Skin epidermis (tissue), 12 donors: ENCODE results near the gene EYS.

Experiments
- H3K27ac ChIP-seq, 21 experiments: fragments of 200-600 bp; sonication (generic) in 11 of 21; one replicate each; pipeline ENCODE4 v1.5.0; 2020; ENCODE audit warnings: mild to moderate bottlenecking in 3 of 21, inconsistent platforms in 2 of 21, moderate library complexity in 2 of 21
- H3K4me3 ChIP-seq, 7 experiments: fragments of 200-600 bp; sonication (generic) in 2 of 7; one replicate each; pipeline ENCODE4 v1.5.0; 2020; ENCODE audit warnings: inconsistent platforms in 2 of 7, mild to moderate bottlenecking in 2 of 7, moderate library complexity in 1 of 7

The EYS gene

DNA sequence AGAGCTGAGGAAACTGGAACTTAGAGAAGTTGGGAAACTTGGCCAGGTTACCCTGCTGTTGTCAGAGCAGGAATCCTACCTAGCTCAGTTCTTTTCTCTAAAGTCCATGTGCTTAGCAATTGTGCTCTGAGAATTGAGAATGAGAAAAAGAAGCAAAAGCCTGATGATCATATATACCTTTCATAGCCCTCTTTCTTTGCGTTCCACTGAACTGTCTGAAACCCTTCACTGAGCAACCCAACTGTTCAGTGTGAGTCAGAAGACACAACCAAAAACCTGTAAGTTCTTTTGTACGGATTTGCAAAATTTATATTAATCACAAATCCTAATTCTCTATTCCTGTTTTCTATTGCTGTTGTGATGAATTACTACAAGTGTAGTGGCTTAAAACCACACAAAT is 1990.9 kb downstream of the EYS start:
- no peak overlapping the region for H3K27ac ChIP-seq
- no peak overlapping the region for H3K4me3 ChIP-seq

DNA sequence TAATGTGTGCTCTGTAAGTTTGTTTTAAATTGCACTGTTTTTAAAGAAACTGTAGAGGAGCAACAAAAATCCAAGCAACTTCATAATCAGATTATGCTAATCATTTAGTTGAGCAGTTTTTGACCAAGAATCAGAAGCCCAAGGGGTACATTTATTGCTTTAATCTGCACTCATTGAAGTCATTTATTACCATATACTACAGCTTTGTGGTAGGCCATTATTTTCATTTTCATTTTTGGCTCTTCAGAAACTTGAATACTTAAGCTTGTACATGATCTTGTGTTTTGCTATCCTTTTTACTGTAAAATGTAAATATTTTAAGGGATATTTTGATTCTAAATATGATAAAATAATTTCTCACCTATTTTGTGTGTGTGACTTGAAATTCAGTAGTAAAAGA is 1992.9 kb downstream of the EYS start:
- H3K4me3 ChIP-seq, result no peak overlapping the region
- H3K27ac ChIP-seq, result no peak overlapping the region

DNA sequence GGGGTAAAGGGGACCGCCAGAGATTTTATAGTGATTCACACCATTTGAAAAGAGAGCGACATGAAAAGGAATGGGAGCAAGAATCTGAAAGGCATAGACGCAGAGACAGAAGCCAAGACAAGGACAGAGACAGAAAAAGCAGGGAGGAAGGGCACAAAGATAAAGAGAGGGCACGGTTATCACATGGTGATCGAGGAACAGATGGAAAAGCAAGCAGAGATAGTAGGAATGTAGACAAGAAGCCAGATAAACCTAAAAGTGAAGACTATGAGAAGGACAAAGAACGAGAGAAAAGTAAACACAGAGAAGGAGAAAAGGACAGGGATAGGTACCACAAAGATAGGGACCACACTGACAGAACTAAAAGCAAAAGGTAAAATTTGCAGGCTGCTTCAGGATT is 1993.7 kb downstream of the EYS start:
- H3K27ac ChIP-seq, result no peak overlapping the region
- no peak overlapping the region for H3K4me3 ChIP-seq

DNA sequence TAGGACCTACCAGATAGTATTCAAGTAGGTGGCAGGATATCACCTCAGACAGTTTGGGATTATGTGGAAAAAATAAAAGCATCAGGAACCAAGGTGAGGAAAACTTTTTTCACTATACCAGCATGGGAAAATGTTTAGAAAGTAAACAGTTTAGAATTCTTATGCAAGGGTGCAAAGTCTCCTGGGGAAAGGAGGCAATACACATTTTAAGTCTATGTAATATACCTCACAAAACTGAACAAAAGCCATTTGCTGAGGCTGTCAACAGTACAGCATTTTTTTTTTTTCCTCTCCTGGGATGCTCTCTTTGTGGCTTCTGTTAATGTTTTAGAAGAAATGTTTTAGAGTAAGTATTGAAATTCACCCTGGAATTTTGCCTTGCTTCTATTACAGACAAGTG is 1997.9 kb downstream of the EYS start:
- H3K27ac ChIP-seq, result no peak overlapping the region

DNA sequence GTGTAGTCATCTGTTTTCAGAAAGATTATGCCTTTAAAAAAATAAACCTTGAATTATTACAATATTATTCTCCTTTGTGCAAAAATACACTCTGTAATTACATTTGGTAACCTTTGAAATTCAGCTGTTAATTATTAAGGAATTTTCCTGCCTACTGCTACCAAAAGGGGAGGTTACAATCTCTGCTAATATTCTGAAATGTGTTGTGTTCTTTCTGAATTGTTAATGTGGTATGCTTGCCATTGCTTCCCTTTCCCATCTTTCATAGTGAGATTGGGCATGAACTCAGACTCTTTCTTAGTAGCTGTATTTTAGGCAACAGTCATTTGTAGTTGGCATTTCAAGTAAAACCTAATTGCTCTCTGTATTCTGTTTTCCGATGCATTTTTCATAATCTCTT is 1998.4 kb downstream of the EYS start:
- no peak overlapping the region for H3K27ac ChIP-seq
- no peak overlapping the region for H3K4me3 ChIP-seq

More for the DNA sequence above, 1997.9 kb downstream of the EYS start:
- no peak overlapping the region for H3K4me3 ChIP-seq

DNA sequence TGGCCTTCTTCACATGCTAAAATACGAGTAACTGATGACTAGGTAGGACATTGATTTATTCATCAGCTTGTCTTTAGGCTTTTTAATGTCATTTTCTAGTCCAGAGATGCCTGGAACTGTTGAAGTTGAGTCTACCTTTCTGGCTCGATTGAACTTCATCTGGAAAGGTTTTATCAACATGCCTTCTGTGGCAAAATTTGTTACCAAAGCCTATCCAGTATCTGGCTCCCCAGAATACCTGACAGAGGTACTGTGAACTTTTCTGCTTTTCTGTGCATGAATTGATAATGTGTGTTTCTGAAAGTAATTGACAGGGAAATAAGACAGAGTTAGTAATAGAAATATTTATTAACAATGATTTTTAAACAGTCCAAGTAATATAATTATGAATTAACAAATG is 2000.4 kb downstream of the EYS start:
- no peak overlapping the region for H3K4me3 ChIP-seq
- no peak overlapping the region for H3K27ac ChIP-seq

DNA sequence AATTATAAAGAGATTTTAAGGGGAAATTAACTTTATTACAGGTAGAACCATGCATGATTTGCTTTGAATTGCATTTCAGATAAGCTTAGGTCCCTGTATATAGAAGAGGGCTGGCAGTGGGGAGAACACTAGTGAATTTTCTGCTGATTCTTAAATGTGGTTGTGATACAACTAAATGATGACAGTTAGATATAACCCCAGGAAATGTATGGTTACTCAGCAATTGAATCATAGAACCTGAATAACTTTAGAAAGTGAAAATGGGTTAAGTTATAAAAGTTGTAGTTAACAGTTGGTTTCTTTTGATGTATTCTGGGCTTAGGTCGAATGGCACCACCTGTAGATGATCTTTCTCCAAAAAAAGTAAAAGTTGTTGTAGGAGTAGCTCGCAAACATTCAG is 2001.3 kb downstream of the EYS start:
- no peak overlapping the region for H3K27ac ChIP-seq
- H3K4me3 ChIP-seq, result no peak overlapping the region

DNA sequence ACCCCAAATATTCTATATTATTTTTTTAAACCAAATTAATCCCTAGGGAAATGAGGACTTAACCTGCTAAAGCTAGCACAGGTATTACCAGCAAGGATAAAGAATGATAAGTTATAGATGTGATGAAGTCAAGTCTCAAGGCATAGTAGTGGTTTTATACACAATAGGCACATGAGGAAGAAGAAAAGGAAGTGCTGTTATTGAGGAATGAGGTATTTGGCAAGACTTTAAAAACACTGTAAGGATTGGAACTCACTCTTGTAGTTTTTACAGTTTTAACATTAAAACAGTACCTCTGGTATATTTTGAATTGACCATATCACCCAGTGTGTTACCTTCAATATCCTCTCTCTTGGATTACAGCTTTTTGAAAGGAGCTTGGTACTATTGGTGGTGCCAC is 2016.8 kb downstream of the EYS start:
- no peak overlapping the region for H3K27ac ChIP-seq
- H3K4me3 ChIP-seq, result no peak overlapping the region

DNA sequence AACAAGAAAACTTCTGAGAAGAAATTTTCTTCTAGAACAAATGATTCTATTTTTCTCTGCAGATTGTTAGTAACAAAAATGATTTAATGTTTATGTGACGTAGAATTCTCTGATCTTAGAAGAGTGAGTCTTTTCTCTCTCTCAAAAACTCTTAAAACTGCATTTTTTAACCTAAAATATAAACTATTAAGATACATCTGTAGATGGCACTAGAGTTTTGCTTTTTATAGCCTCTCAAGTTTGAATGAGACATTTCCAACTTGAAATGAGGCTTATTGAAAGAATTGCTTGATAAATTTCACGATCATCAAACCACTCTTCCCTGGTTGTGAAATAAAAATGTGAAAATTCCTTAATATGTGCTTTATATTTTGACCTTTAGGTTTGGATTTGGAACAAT is 2017.6 kb downstream of the EYS start:
- H3K4me3 ChIP-seq, result no peak overlapping the region
- H3K27ac ChIP-seq, result no peak overlapping the region

DNA sequence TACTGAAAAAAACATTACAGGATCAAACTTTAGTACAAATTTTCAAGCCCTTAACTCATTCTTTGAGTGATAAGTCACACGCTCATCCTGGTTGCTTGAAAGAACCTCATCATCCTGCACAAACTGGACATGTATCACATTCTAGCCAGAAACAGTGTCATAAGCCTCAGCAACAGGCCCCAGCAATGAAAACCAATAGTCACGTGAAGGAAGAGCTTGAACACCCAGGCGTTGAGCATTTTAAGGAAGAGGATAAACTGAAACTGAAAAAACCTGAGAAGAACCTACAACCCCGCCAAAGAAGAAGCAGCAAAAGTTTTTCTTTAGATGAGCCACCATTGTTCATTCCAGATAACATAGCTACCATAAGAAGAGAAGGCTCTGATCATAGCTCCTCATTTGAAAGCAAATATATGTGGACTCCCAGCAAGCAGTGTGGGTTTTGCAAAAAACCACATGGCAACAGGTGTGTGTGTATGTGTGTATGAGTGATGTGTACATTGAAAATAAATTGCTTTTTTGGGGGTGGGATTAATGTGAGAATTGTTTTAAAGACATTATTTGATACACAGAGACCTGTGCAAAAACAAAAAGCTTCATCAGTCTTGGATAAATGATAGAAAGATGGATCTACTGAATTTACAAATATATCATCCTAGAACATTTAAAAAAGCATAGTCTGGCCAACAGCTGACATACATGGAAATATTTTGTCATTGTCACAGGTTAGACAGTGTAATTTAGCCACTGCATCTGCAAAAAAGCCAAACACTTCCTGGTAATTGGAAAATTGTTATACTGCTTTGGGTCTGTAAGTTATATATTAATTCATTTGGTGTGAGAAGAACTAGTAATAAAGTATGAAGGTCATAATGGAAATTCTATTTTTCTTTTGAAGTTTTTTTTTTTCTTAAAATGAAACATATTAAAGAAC is 2021.3 kb downstream of the EYS start:
- Histone ChIP-seq H3K4me3 (no peak overlapping the region), H3K27ac (no peak overlapping the region)

DNA sequence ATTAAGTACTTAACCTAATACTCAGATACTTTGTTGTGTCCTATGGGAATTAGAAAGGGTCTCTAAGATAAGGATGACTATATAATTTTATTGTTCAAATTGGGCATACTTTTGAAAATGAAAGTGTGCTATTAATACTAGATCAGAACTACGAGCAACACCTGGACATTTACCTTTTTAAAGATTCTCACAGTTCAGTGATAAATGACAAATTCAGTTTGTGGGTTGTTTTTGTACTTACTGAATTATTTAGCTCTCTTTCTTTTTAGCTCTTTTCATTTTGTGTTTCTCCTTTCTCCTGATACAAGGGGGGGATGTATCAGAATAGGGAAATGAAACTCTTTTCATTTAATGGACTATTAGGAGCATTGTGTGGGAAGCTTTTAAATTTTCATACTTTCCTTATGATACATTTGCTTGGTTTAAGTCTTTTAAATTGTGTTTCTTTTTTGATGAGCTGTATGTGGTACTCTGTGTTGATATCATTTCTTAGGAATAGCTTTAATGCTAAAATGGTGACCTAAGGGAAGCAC is 2023.9 kb downstream of the EYS start:
- Histone ChIP-seq H3K4me3 (no peak overlapping the region), H3K27ac (no peak overlapping the region)

DNA sequence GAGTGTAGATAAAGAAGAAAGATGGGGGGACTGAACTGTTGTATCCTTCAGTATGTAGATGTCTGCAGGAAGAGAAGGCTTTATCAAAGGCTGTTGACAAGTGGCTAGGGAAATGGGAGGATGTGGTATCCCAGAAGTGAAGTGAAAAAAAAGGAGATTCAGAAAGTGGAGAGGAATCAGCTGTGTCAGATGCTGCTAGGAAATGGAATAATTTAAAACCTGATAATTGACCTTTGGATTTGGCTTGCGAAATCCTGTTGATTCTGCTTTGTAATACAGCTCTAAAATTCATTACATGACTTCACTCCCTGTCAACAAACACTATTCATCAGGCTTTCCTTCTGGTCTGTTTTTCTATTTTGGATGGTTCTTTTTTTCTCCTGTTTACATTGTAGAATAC is 2029.7 kb downstream of the EYS start:
- no peak overlapping the region for H3K27ac ChIP-seq

DNA sequence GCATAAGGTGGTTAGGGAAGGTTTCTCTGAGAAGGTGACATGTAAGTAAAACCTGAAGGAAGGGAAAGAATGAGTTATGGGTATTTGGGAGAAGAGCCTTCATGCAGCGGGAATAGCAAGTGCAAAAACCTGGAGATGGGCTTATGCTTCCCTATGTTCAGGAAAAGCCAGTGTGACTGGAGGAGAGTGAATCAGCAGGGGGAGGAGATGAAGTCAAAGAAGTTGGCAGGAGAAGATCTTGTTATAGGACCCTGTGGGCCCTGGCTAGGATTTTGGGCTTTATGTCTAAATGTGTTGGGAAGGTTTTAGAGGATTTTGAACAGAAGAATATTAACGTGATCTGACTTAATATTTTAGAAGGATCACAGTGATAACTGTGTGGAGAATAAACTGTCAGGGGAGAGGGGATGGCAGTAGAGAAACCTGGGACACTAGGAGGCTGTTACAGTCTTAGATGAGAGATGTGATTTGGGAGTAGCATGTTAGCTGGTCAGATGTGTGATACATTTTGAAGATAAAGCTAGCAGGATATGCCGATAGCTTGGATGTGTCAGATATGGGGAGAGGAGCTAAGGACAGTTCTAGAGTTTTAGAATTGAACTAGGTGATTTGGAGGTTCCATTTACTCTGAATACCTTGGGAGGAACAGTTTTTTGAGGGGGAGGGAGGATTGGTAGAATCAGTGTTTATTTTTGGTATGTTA is 2030.5 kb downstream of the EYS start:
- Histone ChIP-seq H3K27ac (peak overlapping the region in 1 of 21 experiments; percentile 44), H3K4me3 (no peak overlapping the region)

More for the DNA sequence above, 2029.7 kb downstream of the EYS start:
- no peak overlapping the region for H3K4me3 ChIP-seq

DNA sequence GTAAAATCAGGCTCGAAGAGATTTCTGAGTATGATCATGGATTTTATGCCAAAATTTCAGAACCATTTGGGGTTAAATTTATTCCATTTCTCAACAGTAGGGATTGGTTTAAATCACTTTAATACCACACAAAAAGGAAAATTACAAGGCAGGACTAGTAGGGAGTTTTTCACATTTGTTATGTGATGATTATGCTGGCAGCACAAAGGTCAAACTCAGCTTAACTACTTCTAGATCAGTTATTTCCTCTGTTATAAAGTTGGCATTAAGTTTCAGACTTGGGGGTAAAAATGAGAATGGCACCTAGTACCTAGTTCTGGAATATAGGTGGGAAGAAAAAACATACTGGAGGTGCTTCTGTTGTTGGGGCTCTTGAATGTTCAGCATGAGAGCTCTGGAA is 2031.9 kb downstream of the EYS start:
- H3K27ac ChIP-seq, result no peak overlapping the region

DNA sequence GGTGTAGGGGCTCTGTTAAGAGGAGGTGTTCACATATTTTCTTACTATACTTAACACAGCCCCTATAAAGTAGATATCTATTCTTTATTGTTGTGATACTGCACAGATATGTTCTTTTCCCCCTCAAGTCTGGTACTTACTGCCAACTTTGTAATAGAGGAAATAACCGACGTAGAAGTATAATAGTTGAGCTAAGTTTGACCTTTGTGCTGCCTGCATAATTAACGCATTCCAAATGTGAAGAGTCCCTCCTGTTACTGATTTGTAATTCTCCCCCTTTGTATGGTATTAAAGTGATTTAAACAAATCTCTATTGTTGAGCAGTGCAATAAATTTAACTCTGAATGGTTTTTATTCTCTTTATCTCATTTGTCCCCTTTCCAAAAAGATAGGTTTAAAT is 2032.4 kb downstream of the EYS start:
- H3K27ac ChIP-seq, result no peak overlapping the region

More for the DNA sequence above, 2031.9 kb downstream of the EYS start:
- no peak overlapping the region for H3K4me3 ChIP-seq

DNA sequence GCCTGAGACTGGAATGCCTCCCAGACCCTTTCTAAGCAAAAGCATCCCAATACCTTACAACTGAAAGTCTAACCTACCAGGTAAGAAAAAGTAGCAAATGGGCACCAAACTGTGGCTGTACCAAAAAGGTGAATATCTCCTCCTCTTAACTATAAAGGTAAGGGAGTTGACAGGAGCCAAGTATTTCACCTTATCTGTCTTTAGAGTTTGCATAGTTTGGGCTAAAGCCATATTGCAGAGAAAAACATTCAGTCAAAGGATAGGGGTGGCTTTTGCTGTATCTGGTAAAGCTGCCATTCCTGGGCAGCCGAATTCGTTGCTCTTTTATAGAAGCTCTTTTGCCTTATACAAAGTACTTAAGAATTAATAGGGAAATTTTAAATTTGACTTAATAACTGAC is 2033.3 kb downstream of the EYS start:
- no peak overlapping the region for H3K4me3 ChIP-seq

More for the DNA sequence above, 2032.4 kb downstream of the EYS start:
- H3K4me3 ChIP-seq, result no peak overlapping the region

DNA sequence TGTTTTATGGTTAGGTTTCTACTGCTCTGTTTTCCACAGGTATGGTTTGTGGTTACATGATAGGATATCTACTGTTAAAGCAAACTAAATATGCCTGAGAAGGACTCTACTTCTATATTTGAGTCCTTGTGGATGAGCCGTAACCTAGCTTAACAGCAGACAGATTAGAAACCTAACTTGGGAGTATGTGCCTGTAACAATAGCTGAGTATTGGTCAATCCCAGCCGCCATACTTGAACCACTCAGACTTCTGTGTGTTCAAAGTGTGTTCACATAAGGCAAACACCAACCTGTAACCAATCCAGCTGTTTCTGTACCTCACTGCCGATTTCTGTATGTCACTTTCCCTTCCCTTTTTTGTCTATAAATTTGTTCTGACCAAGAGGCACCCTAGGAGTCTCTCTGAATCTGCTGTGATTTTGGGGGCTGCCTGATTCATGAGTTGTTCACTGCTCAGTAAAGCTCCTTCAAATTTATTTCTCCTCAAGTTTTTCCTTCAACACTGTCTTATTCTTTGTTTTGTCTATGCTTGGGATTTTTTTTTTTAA is 2034.4 kb downstream of the EYS start:
- no peak overlapping the region for H3K4me3 ChIP-seq
- H3K27ac ChIP-seq, result no peak overlapping the region

More for the DNA sequence above, 2033.3 kb downstream of the EYS start:
- no peak overlapping the region for H3K27ac ChIP-seq

DNA sequence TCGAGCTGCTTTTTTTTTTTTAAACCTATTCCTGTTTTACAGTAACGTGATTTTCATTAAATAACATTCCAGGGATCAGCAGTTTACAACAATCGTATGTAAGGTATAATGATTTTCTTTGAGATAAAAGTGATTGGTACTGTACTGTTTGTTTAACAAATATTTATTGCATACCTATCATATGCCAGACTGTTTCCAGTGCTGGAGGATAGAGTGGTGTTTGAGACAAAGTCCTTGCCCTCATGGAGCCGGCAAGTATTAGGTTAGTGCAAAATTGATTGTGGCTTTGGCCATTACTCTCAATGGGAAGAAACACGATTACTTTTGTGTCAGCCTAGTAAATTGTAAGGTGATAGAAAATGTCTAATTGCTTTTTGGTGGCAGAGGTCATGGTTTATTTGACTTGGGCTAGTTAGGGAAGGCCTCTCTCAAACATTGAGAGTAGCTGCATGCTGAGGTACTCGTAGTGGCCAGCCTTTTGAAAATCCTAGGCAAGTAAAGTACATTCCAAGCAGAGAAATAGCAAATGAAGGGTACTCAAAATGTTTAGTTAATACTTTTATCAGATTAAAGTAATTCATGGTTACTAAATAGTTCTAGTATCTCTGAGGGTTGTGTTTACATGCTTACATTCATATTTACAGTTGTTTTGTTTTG is 2035.8 kb downstream of the EYS start:
- no peak overlapping the region for H3K4me3 ChIP-seq
- H3K27ac ChIP-seq, result no peak overlapping the region
